Activated CD8-positive, alpha-beta memory T cell treated with anti-CD3 and anti-CD28 coated beads, Interleukin-2, amount 10 ng/mL, durations not matched to agents 7 days and 5 days (primary cell): ENCODE measurements around the gene MRPL40. TPM values are rescaled to one million over a fixed set of nuclear protein-coding genes. Genes with fewer than 3 reads are reported as not detected.

Experiments used
- ATAC-seq: fragments of 150-1000 bp; cut with Tn5 transposase; one replicate; pipeline ENCODE4 v1.10.0; 2021; ENCODE audit warnings: moderate library complexity
- CTCF ChIA-PET: fragments of 350-600 bp; sonication (Branson Sonifier 250); formaldehyde crosslinking; loops from one replicate; lab custom pipeline; 2021; ENCODE audit warnings: antibody characterized with exemption; lab: Charles Lee
- DNase-seq: peaks from one replicate; pipeline ENCODE4 v3.0.0-alpha.2; 2020
- H3K27ac Mint-ChIP-seq: one replicate; pipeline ENCODE4 v1.8.0; 2021; ENCODE audit warnings: mild to moderate bottlenecking, mixed read lengths
- H3K27me3 Mint-ChIP-seq: one replicate; pipeline ENCODE4 v1.8.0; 2021; ENCODE audit warnings: mixed read lengths
- H3K36me3 Mint-ChIP-seq: one replicate; pipeline ENCODE4 v1.8.0; 2021; ENCODE audit warnings: mild to moderate bottlenecking, mixed read lengths
- H3K4me1 Mint-ChIP-seq: one replicate; pipeline ENCODE4 v1.8.0; 2021; ENCODE audit warnings: mixed read lengths
- H3K4me3 Mint-ChIP-seq: one replicate; pipeline ENCODE4 v1.8.0; 2021; ENCODE audit warnings: mild to moderate bottlenecking, moderate library complexity, mixed read lengths
- H3K9me3 Mint-ChIP-seq: one replicate; pipeline ENCODE4 v1.8.0; 2022; ENCODE audit warnings: low read depth, mixed read lengths
- total RNA-seq, 2 experiments: library from RNA; stranded (reverse); gene quantifications; one replicate each; pipeline ENCODE4 v1.2.3, GENCODE V29; 2021

The MRPL40 gene
- total RNA-seq, 2 experiments from 2014 or later = 27.0 to 32.4 TPM

DNA sequence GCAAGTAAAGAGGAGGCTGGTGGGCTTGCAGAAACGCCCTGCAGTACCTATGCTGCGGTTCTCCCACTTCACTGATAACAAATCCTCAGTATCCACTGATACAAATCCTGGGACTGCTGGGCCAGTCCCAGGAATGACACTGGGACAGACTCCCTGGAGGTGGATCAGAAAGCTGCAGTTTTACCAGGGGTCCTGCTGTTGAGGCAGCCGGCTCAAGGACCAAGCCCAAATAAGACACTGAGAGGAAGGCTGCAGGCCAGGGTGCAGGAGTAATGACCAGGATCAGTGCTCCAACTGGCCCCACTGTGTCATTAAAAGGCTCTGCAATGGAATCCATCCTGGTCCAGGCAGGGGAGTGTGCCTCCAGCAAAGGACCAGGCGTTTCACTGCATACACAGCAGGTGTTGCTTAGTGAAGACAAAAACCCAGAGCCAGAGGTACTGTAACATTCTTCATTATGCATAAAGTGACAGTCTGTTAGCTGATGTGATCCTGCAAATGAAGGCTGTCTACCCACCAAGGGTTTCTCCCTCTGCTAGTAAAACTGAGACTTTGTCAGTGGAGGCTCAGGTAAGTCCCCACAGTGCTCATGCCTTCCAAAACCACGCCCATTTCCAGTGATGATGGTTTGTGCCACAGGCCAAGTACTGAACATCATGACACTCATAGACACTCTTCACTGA lies 16.5 kb downstream of the MRPL40 start:
- Mint-ChIP-seq H3K4me1 (peaks cover 33% of the 10 kb centered on the region), H3K27ac (peak overlapping the region; percentile 95), H3K4me3 (peak overlapping the region; percentile 91), H3K27me3 (no peaks in the 10 kb centered on the region), H3K36me3 (peaks cover 15% of the 10 kb centered on the region), H3K9me3 (no peaks in the 10 kb centered on the region)
- peak; percentile 71 for DNase-seq
- CTCF ChIA-PET = no interaction called here
- ATAC-seq = no peak

DNA sequence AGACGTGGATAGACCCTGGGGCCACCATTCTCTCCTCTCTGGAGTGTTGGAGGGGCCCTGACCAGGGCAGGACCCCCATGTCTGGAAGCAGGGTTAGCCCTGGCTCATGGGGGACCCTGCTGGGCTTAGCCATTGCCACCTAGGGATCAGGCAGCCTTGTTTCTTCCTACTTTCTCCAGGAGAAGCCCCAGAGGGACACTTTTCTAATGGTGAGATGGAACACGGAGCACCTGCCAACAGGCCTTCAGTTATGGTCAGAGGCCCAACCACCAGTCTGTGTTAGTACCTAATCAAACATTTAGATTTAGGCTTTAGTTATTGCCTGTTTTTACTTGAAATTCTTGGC lies 17.1 kb downstream of the MRPL40 start:
- Mint-ChIP-seq H3K27ac (peak overlapping the region; percentile 47), H3K9me3 (no peaks in the 10 kb centered on the region), H3K4me3 (no peak overlapping the region), H3K36me3 (peaks cover 18% of the 10 kb centered on the region), H3K4me1 (peaks cover 33% of the 10 kb centered on the region), H3K27me3 (no peaks in the 10 kb centered on the region)
- CTCF ChIA-PET = no interaction called here
- DNase-seq = no peak
- ATAC-seq = no peak

DNA sequence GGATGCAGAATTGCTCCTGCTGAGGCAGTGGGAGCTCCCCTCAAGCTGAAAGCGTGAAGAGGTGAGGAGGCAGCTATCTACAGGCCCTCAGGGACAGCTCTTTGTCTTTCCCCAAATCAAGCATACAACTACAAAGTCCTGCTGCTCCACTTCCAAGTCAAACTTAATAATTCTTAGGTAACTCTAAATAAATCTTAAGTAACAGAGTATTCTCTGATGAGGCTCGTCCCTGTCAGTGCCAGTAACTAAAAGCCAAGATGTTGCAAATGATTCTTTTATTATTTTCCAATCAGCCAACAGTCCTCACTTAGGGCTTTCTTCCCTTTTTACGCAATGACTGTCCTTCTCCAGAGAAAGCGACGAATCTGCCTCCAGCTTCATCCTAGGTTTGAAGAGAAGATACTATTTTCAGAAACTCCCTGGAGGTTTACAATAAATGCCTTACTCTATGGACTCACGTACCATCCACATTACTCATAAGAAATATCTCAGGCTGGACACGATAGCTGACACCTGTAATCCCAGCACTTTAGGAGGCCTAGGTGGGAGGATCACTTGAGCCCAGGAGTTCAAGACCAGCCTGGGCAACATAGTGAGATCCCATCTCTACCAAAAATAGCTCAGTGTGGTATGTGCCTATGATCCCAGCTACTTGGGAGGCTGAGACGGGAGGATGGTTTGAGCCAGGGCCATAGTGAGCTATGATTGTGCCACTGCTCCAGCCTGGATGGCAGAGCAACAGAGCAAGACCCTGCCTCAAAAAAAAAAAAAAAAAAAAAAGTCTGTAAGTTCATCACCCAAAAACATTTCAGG lies 18.2 kb downstream of the MRPL40 start:
- peaks cover 22% of the 10 kb centered on the region for H3K36me3 Mint-ChIP-seq
- H3K27me3 Mint-ChIP-seq = no peaks in the 10 kb centered on the region
- H3K4me1 Mint-ChIP-seq = peaks cover 26% of the 10 kb centered on the region
- DNase-seq (no peak), ATAC-seq (no peak)
- CTCF ChIA-PET = interaction anchor here (0.7 to 1.9 kb wide), 6 partner anchors 20 to 715 kb away, joined by 3 to 5 read pairs (median 3); partner anchors contain the start of genes ESS2 and HIRA
- H3K4me3 Mint-ChIP-seq = no peak overlapping the region
- H3K9me3 Mint-ChIP-seq = no peaks in the 10 kb centered on the region
- no peak overlapping the region for H3K27ac Mint-ChIP-seq

DNA sequence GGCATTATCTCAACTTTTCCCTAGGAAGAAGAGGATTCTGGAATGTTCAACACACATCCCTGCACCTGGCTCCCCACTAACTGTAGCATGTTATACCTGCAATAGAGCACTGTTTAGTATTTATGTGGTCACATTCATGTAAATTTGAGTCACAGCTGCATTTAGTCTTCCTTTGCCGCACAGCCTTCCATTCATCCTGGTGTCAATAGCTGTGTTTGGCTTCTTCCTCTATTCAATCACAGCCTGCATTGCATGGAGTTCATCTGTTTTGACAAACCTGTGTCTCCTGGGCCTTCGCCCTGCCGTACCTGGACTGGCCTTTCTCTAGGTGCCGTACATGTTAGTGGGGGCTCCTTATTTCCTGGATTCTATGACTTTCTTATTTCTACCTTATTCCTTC lies 19.2 kb downstream of the MRPL40 start:
- H3K4me1 Mint-ChIP-seq = peaks cover 21% of the 10 kb centered on the region
- ATAC-seq = no peak
- H3K36me3 Mint-ChIP-seq = peaks cover 27% of the 10 kb centered on the region
- no peak for DNase-seq
- H3K4me3 Mint-ChIP-seq = no peak overlapping the region
- H3K27me3 Mint-ChIP-seq = no peaks in the 10 kb centered on the region
- CTCF ChIA-PET = interaction anchor here (0.9 to 1.9 kb wide), 5 partner anchors 21 to 307 kb away, joined by 3 to 5 read pairs (median 3); partner anchors contain the start of genes ESS2 and HIRA
- H3K27ac Mint-ChIP-seq = no peak overlapping the region
- H3K9me3 Mint-ChIP-seq = no peaks in the 10 kb centered on the region

DNA sequence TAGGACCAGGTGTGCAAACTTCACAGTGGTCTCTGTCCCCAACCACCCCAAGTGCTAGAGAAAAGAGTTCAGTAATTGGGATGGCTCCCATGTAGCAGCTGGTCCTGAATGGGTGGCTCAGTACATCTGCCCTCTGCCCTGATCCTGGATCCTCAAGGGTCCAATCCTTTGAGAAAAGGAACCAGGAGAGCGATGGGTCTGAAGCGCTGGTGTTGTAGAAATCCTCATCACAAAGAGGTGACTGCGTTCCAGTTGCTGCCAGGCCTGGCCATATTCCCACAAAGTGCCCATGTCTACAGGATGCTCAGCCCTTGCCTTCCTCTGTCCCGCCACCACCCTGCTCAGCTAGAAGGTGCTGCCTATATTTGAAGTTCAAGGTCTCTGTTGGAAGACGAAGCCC lies 21.4 kb downstream of the MRPL40 start:
- Mint-ChIP-seq H3K9me3 (no peaks in the 10 kb centered on the region), H3K27me3 (no peaks in the 10 kb centered on the region), H3K27ac (no peak overlapping the region), H3K4me3 (no peak overlapping the region), H3K4me1 (peaks cover 10% of the 10 kb centered on the region), H3K36me3 (peaks cover 31% of the 10 kb centered on the region)
- CTCF ChIA-PET = interaction anchor here (1.5 kb wide), 1 partner anchor 14 kb away, joined by 3 read pairs; no protein-coding TSS in a partner anchor
- DNase-seq (no peak), ATAC-seq (no peak)

DNA sequence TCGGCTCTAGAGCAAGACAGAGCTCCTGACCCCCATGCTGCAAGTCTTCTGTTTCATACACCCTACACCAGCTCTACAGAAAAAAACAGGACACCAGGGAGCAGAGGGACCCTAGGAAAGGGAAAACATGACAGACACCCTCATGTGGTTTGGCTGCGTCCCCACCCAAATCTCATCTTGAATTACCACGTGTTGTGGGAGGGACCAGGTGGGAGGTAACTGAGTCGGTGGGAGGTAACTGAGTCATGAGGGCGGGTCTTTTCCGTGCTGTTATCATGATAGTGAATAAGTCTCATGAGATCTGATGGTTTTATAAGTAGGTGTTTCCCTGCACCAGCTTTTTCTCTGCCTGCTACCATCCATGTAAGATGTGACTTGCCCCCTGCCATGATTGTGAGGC lies 21.8 kb downstream of the MRPL40 start:
- Mint-ChIP-seq H3K4me1 (peaks cover 5% of the 10 kb centered on the region), H3K27ac (no peak overlapping the region), H3K4me3 (no peak overlapping the region), H3K9me3 (no peaks in the 10 kb centered on the region), H3K36me3 (peaks cover 32% of the 10 kb centered on the region), H3K27me3 (no peaks in the 10 kb centered on the region)
- ATAC-seq (no peak), DNase-seq (no peak)
- CTCF ChIA-PET = interaction anchor here (1.5 kb wide), 1 partner anchor 15 kb away, joined by 3 read pairs; no protein-coding TSS in a partner anchor

DNA sequence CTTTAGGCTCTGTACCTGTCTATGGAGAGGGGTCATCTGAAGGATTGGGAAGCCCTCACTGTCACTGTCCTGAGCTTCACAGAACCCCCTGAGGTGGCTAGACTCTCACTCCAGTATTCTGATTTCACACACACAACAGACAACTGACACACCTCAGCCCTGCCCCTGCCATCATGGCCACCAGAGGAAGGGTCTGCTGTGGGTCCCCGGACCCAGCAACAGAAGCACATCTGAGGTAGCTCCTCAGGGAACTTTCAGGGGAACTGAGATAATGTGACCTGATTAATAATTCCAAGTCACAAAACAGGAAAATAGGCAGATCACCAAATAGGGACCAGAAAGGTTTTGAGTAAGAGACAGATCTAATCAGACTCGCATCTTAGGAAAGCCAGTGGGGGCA lies 22.7 kb downstream of the MRPL40 start:
- CTCF ChIA-PET = no interaction called here
- ATAC-seq (no peak), DNase-seq (no peak)
- Mint-ChIP-seq H3K27ac (peak overlapping the region; percentile 9), H3K4me1 (no peaks in the 10 kb centered on the region), H3K9me3 (no peaks in the 10 kb centered on the region), H3K27me3 (no peaks in the 10 kb centered on the region), H3K4me3 (no peak overlapping the region), H3K36me3 (peaks cover 33% of the 10 kb centered on the region)

DNA sequence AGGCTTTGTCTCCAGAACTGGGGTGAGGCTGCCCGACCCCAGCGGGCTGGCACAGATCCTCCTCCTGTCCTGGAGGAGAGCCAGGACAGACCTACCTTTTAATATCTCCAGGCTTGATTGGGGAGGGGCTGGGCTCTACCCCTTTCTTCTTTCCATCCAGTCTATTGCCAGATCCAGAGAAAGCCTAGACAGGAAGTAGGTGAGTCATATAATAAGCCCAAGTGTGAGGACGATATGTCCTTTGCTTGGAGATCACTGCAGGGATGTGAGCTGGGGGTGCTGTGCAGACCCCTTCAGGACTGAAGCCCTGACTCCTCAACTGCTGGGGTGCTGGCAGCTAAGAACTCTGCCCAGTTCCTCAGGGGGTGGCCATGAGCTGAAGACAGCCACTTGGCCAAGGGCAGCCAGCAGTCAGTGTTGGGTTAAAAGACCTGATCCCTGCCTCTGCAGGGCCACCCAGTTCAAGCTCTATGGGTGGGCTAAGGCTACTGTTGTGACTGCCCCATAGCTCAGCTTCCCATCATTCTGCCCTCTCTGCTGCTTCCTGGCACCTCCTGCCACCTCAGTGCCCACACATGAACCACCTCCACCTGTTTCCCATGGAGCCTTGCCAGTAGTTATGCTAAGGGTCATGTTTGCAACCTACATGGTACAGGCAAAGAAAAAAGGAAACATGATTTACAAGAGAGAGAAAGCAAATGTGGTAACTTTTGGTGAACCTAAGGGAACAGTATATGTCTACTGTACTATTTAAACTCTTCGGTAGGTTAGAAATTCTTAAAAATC lies 23.4 kb downstream of the MRPL40 start:
- no peak overlapping the region for H3K27ac Mint-ChIP-seq
- no peaks in the 10 kb centered on the region for H3K4me1 Mint-ChIP-seq
- CTCF ChIA-PET = no interaction called here

DNA sequence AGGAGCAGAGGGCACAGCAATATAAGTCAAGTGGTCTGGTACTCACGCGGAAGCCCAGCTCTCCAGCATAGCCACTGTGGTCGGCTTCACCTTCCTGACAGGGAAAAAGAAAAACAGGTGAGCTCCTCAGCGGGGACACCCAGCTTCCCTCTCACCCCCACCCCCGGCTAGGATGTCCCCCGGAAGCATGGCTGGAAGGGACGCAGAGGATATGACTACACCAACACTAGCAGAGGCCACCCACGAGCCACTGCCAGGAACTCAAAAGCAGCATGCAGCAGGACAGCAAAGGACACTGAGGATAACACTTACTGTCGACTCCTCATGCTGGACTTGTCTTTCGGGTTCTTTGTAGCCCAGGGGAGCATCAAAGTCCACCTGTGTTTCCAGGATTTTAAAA lies 24.2 kb downstream of the MRPL40 start:
- Mint-ChIP-seq H3K36me3 (peaks cover 37% of the 10 kb centered on the region), H3K27ac (peak overlapping the region; percentile 49), H3K4me1 (no peaks in the 10 kb centered on the region), H3K9me3 (no peaks in the 10 kb centered on the region), H3K27me3 (no peaks in the 10 kb centered on the region), H3K4me3 (no peak overlapping the region)
- CTCF ChIA-PET = interaction anchor here (1.2 kb wide), 1 partner anchor 9 kb away, joined by 5 read pairs; the partner anchor contains the start of gene C22orf39
- ATAC-seq (no peak), DNase-seq (no peak)

More for the DNA sequence above, 23.4 kb downstream of the MRPL40 start:
- no peak for ATAC-seq
- no peaks in the 10 kb centered on the region for H3K9me3 Mint-ChIP-seq
- H3K27me3 Mint-ChIP-seq = no peaks in the 10 kb centered on the region
- DNase-seq = no peak
- no peak overlapping the region for H3K4me3 Mint-ChIP-seq
- H3K36me3 Mint-ChIP-seq = peaks cover 34% of the 10 kb centered on the region

DNA sequence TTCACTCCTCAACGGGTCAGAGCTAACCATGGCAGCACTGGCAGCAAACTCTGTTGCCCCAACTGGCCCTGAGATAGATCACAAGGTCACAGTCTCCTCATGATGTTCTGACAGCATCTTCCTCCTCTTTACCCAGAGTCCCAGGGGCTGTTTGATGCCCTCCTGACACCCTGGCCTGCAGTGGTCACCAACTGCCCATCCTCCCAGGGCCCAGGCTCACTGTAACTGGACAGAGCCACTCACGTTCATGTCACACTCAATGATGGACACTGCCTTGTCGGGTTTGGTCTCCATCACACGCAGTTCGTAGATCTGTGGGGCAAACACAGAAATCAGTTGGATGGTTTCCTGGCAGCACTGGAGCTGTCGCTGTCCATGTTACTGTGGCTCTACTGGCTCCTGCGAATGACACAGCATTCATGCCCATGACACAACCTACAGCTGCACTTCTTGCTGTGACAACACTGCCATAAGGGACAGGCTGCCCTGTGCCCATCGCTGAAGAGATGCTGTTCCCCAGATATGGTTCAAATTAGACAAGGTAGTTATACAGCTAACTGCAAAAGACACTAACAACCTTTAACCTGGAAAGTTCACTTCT lies 25.6 kb downstream of the MRPL40 start:
- no peak for ATAC-seq
- H3K4me3 Mint-ChIP-seq = no peak overlapping the region
- no peak for DNase-seq
- H3K27ac Mint-ChIP-seq = no peak overlapping the region
- H3K4me1 Mint-ChIP-seq = no peaks in the 10 kb centered on the region
- H3K27me3 Mint-ChIP-seq = no peaks in the 10 kb centered on the region
- peaks cover 41% of the 10 kb centered on the region for H3K36me3 Mint-ChIP-seq
- no peaks in the 10 kb centered on the region for H3K9me3 Mint-ChIP-seq
- CTCF ChIA-PET = interaction anchor here (1.2 kb wide), 1 partner anchor 10 kb away, joined by 5 read pairs; the partner anchor contains the start of gene C22orf39

DNA sequence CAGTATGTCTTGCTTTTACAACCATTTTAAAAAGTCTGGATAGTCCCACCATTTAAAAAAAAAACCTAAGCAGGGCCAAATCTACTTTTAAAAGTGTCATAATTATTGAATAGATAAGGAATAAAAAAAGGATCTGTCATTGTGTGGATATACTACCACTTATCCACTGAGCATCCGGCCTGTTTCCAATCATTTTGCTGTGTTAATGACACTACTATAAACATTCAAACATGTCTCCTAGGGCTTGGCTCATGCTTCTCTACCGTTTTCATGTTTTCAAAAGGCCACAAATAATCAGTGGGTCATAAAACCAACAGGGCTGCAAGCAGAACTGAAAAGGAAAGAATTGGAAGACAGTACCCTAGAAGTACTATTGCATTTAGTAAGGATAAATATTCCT lies 27.7 kb downstream of the MRPL40 start:
- no peak overlapping the region for H3K4me3 Mint-ChIP-seq
- peaks cover 36% of the 10 kb centered on the region for H3K36me3 Mint-ChIP-seq
- CTCF ChIA-PET = interaction anchor here (0.7 kb wide), 1 partner anchor 287 kb away, joined by 4 read pairs; no protein-coding TSS in a partner anchor
- ATAC-seq = no peak
- no peak for DNase-seq
- H3K27me3 Mint-ChIP-seq = no peaks in the 10 kb centered on the region
- H3K4me1 Mint-ChIP-seq = peaks cover 8% of the 10 kb centered on the region
- H3K27ac Mint-ChIP-seq = no peak overlapping the region
- no peaks in the 10 kb centered on the region for H3K9me3 Mint-ChIP-seq

DNA sequence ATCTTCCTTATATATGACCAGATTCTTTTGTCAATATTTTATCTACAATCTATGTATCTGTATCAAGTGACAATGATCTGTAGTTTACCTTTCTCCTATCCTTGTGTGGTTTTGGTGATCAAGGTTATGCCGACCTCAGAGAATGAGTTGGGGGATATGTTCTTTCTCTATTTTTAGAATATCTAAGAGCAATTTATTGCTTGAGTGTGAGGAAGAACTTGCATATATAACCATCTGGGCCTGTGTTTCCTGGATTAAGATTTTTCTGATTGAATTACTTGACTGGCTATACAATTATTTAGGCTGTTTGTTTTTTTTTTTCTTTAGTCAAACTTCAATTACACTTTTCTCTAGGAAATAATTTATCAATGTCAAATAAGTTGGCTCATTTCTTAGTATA lies 29.2 kb downstream of the MRPL40 start:
- H3K9me3 Mint-ChIP-seq = no peaks in the 10 kb centered on the region
- no peaks in the 10 kb centered on the region for H3K27me3 Mint-ChIP-seq
- ATAC-seq (no peak), DNase-seq (no peak)
- H3K4me1 Mint-ChIP-seq = peaks cover 13% of the 10 kb centered on the region
- no peak overlapping the region for H3K4me3 Mint-ChIP-seq
- H3K27ac Mint-ChIP-seq = no peak overlapping the region
- CTCF ChIA-PET = interaction anchor here (0.9 kb wide), 1 partner anchor 16 kb away, joined by 3 read pairs; no protein-coding TSS in a partner anchor
- peaks cover 37% of the 10 kb centered on the region for H3K36me3 Mint-ChIP-seq
